Gastrocnemius medialis (tissue), 4 donors: ENCODE data around the gene DDX53.

Experiments
- CTCF ChIP-seq, 5 experiments: fragments of 450-650 bp in 3 of 5; fragments of 200-600 bp in 2 of 5; sonication (generic) in 2 of 5; IDR thresholded peaks in 4 of 5; conservative IDR thresholded peaks in 1 of 5; 1 replicate in 4 of 5; 2 replicates in 1 of 5; pipeline ENCODE4 v1.5.1; 2016 to 2019; ENCODE audit warnings: antibody characterized with exemption in 5 of 5, mild to moderate bottlenecking in 3 of 5, moderate library complexity in 3 of 5
- POLR2A ChIP-seq, 2 donors: fragments of 450-650 bp; IDR thresholded peaks; one replicate each; pipeline ENCODE4 v1.6.1; 2017; ENCODE audit warnings: antibody characterized with exemption in 2 of 2, mild to moderate bottlenecking in 2 of 2, moderate library complexity in 2 of 2

DNA sequence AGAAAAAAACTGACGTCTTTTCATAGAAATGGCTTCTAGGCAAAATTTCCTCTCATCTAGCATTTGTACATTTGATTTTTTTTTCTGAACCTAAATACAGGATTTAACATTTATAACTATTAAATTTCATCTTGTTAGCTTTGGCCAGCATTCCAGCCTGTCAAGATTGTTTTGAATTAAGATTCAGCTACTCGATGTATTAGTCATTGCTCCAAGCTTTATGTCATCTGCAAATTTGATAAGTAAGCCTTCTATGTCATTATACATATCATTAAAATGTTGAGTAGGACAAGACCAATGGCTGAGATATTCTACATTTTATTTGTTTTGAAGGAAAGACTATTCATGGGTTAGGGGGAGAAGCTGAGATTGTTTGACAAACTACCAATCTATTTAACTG is 46.7 kb downstream of the DDX53 start:
- no peak for TF ChIP-seq POLR2A (IDR thresholded peaks at IDR 0.05)
- no peak for TF ChIP-seq CTCF (IDR thresholded peaks at IDR 0.05 in 4 of 5, conservative IDR thresholded peaks at IDR 0.05 in 1 of 5)
